ENCODE results near the gene ETV1.

DNA sequence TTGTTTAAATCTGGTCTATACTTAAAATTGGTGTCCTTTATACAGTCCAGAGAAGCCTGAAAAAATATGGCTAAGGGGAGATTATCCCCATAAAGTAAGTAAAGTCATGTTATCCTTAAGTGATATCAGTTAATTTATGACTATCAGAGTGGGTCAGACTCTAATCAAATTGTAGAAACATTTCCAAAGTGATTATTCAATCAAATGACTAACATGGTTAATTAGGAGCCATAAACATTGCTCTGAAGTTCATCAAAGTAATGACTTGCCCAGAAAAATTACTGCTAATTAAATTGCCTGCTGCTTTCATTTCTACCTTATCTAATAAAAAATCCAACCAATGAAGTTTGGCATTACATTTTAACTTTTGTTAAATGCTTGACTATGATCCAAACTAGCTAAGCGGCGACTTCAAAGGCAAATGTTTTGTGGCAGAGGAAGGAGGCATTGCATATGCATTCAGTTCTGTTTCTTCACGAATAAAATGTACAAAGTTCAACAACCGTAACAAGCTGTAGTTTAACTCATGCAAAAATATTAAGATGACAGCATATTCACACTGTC is 76.7 kb downstream of the ETV1 start:
- TF ChIP-seq POLR2A (IDR thresholded peaks at IDR 0.05) (no peak), POLR2AphosphoS5 (IDR thresholded peaks at IDR 0.05) (no peak)
- TF ChIP-seq, protein P1, sequence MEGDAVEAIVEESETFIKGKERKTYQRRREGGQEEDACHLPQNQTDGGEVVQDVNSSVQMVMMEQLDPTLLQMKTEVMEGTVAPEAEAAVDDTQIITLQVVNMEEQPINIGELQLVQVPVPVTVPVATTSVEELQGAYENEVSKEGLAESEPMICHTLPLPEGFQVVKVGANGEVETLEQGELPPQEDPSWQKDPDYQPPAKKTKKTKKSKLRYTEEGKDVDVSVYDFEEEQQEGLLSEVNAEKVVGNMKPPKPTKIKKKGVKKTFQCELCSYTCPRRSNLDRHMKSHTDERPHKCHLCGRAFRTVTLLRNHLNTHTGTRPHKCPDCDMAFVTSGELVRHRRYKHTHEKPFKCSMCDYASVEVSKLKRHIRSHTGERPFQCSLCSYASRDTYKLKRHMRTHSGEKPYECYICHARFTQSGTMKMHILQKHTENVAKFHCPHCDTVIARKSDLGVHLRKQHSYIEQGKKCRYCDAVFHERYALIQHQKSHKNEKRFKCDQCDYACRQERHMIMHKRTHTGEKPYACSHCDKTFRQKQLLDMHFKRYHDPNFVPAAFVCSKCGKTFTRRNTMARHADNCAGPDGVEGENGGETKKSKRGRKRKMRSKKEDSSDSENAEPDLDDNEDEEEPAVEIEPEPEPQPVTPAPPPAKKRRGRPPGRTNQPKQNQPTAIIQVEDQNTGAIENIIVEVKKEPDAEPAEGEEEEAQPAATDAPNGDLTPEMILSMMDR (IDR thresholded peaks at IDR 0.05) = no peak

Data from breast epithelium (tissue), 3 donors.